ENCODE measurements around the gene OVCA2.

DNA sequence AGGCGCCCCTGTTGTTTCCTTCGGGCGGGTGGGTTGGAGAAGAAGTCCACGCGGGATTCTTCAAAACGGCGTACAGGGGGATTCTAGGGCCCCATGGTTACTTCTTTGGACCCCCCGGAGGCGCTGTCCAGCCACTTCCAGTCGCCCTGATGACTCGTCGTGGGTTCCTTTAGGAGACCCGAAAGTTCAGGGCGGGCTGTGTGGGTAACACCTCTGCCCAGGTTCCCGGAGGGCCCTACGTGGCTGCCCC, 12.4 kb downstream of the OVCA2 start:
- TF ChIP-seq CTCF (IDR thresholded peaks at IDR 0.05) (no peak), POLR2AphosphoS5 (IDR thresholded peaks at IDR 0.05; ENCODE audit: low read depth, low read length) (no peak), REST (IDR thresholded peaks at IDR 0.05; ENCODE audit: insufficient read depth in 1 of 2, low read depth in 2 of 2, low read length in 1 of 2) (peak in 1 of 2 experiments; percentile 43; a peak in 1 of 4 replicates), TCF7L2 (IDR thresholded peaks at IDR 0.05; ENCODE audit: low read depth, low read length) (no peak)
